Stimulated activated CD4-positive, alpha-beta T cell treated with anti-CD3 and anti-CD28 coated beads, Interleukin-12 subunit alpha, Interleukin-12 subunit beta, amount 100 ng/mL, for 4 hours (primary cell): ENCODE results near the gene SIM2.

Experiments used
- DNase-seq: peaks from one replicate; pipeline ENCODE4 v3.0.0-alpha.2; 2020

Gene SIM2

DNA sequence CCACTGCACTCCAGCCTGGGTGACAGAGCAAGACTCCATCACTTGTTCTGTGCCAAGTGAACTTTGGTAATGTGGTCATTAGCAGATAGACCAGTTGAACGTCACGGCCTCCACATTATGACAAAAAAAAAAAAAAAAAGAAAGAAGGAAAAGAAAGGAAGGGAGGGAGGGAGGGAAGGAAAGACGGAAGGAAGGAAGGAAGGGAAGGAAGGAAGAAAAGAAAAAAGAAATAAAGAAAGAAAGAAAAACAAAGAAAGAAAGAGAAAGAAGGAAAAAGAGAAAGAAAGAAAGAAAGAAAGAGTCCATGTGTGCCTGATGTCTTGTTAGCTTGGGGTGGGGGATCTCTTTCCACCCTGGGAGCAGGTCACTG lies 45.3 kb downstream of the SIM2 start:
- DNase-seq, result no peak

DNA sequence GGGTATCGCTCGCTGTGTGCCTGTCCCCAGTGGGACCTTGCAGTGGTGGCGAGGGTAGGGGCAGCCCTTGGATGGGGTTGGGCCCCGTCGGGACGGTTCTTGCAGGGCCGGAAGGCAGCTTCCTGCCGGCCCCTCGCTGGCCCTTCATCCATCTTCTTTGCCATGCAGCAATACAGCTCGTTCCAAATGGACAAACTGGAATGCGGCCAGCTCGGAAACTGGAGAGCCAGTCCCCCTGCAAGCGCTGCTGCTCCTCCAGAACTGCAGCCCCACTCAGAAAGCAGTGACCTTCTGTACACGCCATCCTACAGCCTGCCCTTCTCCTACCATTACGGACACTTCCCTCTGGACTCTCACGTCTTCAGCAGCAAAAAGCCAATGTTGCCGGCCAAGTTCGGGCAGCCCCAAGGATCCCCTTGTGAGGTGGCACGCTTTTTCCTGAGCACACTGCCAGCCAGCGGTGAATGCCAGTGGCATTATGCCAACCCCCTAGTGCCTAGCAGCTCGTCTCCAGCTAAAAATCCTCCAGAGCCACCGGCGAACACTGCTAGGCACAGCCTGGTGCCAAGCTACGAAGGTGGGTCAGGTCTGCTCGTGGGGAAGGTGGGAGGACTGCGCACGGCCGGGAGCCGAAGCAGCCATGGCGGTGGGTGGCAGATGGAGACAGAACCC lies 45.8 kb downstream of the SIM2 start:
- DNase-seq, result no peak

DNA sequence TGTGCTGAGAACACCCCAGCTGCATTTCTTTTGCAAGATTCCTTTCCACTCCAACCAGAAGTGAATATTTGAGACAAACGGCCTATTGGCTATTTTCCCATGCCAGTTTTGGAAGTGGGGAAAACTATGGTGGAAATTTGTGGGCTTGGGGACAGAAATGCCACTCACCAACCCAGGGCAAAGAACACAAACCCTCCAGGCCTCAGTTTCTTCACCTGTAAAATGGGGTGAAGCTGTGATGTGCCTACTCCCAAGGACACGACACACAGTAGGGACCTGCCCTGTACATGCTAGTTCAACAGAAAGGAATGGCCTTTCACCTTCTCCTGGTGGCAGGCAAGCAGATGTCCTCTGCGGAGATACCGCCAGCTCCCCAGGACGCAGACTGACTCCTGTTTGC lies 46.5 kb downstream of the SIM2 start:
- DNase-seq, result no peak

DNA sequence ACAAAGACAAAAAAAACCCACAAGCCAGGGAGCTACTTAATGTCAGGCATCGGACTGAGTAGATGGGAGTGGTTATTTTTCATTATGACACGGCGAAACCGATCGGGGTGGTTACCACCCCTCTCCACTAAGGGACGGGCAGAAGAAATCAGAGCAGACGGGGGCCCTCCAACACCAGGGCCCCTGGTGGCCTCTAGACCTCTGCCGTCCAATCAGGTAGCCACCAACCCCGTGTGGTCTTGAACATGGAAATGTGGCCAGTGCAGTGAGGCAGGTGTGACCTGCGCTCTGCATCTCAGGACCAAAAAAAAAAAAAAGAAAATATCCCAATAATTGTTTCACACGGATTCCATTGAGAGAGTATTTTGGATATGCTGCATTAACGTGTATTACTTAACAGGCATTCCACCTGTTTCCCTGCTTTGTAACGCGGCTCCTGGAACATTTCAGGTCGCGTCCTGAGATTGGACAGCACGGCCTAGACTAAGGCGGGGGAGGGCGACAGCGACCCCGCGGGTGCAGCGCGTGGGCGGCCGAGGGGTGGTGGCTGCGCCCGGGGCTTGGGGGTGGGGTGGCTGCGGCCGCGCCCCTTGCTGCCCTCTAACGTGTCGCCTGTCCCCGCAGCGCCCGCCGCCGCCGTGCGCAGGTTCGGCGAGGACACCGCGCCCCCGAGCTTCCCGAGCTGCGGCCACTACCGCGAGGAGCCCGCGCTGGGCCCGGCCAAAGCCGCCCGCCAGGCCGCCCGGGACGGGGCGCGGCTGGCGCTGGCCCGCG lies 48.3 kb downstream of the SIM2 start:
- no peak for DNase-seq

DNA sequence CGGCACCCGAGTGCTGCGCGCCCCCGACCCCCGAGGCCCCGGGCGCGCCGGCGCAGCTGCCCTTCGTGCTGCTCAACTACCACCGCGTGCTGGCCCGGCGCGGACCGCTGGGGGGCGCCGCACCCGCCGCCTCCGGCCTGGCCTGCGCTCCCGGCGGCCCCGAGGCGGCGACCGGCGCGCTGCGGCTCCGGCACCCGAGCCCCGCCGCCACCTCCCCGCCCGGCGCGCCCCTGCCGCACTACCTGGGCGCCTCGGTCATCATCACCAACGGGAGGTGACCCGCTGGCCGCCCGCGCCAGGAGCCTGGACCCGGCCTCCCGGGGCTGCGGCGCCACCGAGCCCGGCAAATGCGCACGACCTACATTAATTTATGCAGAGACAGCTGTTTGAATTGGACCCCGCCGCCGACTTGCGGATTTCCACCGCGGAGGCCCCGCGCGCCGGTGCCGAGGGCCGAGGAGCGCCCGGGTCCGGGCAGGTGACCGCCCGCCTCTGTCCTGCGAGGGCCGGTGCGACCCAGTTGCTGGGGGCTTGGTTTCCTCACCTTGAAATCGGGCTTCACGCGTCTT lies 49.0 kb downstream of the SIM2 start:
- peak; percentile 41 for DNase-seq

DNA sequence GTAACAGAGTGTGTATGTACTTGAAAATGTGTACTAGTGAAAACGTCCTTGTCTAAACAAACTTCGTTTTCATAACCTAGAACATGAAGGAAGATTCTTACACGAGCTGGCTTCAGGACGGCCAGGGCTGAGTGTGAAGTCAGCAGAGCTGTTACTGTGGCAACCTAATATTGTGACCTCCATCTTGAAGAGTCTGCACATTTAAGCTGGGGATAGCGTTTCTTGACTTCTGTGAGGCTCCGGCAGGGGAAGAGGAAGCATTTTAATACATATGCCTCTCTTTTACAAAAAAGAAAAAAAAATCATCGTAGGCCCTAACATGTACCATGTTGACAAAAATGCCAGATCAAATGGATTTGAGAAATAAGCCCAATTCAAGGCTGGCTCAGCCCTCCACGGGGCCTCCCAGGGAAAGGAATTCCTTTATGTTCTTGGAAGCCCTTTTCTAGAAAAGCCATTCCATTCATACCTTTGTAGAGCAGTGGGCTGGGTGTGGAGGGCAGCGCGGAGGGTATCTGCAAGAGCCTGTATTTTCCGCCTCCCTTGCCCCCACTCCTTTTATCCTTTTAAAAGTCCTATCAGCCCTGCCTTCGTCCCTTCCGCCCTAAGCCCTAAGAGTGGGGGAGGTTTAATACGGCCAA lies 51.1 kb downstream of the SIM2 start:
- no peak for DNase-seq

DNA sequence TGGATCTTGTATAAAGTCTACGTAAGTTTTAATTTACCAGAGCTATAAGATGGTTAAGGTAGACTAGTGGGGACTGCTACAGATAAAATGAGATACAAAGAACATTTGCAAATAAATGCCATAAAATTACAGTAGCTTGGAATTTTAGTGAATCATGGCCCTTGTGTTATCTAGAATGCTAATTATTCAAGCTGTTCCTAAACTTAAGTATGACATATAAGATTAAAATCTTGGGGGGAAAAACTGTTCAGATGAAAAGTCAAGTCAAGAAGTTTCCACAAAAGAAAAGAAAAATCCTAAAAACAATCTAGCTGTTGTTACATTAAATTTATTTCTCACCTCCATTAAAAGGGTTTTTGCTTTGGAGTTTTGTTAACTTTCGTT lies 51.7 kb downstream of the SIM2 start:
- no peak for DNase-seq

DNA sequence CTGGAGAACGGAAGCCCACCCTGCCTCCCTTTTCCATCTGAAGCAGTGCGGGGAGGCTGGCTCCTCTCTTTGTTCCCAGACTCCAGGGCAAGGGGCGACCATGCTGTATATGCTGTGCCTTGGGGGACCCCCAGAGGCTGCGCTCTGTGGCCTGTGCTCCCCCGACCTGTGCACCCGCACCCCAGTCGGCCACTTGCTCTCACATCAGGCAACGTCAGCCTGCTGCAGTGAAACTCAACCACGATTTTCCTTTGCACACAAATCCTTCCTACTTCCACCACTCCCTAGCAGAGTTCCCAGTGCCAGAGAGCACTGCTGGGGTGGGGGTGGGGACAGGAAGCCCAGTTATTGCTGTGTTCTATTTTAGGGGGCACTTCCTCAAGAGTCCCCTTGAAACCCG lies 52.5 kb downstream of the SIM2 start:
- no peak for DNase-seq

DNA sequence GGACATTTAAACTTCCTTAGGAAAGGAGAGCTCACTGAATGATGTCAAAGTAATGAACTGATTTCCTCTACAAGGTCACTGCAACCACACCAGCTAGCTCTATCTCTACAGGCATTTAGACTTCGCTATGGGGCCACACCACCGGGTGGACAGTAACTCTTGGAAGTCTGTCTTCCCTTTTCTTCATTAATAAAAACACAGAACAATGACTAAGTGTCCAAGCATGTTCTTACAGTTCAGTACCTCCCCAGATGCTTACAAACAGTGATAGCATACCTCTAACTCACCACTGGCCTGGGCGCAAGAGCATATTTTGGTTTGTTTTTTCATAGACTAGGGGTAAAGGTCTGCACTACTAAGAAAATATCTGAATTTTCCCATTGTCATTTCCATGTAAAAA lies 54.6 kb downstream of the SIM2 start:
- DNase-seq, result no peak

DNA sequence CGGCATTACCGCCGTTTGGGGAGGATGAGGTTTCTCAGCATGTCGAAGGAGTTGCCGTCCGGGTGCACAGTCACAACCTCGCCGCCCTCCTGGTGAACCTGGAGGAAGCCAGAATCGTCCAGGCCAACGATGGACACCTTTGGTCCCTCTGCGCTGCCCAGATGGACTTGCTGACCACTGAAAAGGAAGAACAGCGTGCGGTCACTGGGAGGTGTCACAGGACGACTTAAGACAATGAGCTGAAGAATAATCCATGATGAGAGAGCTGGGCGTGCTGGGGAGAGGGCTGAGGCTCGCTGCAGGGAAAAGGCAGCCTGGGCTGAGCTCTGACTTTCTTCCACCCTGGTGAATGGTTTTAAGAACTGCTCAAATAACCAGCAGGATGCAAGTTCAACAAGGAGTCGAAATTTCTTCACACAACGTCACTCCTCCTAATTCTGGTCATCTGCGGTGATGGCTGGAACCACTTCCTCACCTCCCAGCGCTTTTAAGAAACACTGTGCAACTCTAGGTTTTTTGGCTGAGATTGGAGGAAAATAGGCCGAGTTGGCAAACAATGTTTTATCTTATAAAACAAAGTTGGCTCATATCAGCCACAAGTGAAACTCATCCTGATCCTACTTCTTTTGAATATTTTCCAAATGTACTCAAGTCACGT lies 55.5 kb downstream of the SIM2 start:
- DNase-seq, result no peak

DNA sequence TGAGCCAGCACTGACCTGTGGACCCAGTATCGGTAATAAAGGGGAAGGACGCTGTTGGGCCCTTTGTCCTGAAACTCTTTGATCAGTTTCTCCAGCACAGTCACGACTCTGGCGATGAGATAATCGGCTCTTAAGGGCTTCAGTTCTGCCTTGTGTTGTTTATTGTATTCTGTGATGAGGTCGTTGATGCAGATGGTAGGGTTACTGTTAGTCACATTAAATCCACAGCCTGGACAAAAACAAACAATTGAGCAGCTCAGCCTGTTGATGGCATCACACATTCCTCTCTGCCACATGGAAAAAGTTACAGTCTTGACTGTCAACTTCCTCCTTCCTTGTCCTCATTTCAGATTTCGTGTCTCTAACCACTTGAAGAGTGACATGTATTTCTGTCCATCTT lies 57.6 kb downstream of the SIM2 start:
- no peak for DNase-seq

DNA sequence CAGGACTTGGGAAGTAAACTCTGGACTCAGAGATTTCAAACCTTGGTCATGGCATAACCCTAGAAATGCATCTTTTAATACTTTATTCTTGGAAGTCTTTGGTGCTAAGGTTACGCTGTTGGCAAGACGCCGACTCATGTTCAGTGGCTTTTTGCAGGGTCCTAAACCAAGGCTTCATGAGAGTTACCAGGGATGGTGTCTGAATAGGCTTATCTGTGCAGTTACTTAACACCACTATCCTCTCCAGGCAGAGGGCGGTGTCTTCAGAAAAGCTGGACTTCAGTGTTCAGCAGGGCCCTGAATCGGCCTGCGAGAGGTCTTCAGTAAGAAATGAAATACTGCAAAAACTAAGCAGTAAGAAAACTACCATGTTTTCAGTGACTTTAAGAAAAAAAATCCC lies 58.3 kb downstream of the SIM2 start:
- DNase-seq, result no peak

DNA sequence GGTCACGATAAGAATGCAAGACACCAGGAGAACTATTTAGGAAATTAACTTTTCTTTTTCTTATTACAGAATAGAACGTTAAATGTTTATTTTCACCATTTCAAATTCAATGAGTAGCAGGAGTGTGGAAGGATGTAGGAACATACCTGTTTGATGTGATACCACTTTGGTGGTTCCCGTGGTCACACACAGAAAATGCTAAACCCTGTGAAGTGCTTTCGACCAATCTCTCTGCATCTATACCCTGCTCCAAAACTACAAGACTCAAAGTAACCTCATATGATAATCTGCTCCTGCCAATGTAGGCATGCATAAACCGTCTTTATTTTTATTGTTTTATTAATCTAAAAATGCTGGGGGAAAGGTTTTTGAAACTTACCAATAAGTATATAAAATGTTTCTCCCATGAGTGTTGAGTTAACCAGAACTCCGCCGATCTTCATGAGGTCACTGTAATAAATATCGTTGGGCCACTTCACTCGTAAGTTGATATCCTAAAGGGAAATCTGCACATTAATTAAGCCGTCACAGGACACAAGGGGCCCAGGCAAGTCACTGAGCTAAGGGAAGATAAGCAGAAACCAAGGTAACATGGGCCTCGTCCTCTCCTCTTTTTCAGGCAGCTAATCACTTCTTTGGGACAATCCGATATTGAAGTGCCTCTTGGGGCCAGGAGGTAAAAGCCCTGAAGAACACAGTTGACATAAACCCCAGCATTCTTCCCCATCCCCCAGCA lies 60.6 kb downstream of the SIM2 start:
- DNase-seq, result no peak

DNA sequence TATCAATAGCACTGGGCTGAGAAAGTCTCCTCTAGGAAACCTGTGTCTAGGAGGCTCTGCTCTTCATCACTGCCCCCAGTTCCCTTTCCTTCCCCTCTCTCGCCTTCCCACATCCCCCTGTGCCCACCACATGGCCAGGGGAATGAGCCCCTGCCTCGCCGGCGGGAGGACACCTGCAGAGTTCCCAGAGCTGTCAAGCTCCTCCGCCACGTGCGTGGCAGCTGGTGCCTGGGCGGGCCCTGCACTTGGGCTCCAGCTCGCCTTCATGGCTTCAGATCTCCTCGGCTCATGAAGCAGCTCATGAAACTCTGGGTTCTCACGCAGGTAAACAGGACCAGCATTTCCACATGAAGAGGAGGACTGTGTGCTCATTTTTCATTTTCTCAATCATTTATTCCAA lies 62.8 kb downstream of the SIM2 start:
- DNase-seq, result no peak

DNA sequence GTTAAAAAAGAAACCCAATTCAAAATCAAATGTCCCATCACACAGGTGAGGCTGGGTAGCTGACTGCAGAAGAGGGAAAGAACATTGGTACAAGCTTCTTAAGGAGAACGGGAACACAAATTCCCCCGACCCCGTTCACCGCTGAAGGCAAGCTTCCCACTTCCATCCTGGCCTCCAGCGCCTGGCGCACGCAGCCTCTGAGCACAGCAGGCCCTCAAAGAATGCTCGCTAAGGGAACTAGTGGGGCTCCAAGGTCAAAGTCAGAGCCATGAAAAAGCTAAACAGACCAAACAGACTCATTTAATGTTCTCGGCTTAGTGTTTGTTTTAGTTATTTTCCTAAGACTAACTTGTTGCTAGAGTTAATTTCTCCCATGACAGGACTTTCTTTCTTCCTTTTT lies 63.7 kb downstream of the SIM2 start:
- DNase-seq, result no peak

DNA sequence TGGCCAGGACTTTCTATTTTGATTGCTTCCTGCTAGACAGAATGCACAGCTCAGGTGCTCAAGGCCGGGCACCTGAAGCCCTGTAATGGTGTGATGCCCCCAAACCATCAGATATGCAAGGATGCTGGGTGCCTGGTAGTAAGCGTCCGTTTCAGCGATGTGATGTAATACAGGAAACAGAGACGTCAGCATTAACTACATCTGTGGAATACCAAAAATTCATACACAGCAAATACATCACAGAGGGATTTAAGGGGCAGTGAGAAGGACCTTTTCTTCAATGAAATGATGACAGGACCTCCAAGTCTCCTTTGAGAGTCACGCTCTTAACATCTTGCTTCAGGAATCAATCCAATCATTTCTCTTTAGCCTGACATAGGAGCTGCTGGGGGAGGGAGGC lies 64.4 kb downstream of the SIM2 start:
- no peak for DNase-seq

DNA sequence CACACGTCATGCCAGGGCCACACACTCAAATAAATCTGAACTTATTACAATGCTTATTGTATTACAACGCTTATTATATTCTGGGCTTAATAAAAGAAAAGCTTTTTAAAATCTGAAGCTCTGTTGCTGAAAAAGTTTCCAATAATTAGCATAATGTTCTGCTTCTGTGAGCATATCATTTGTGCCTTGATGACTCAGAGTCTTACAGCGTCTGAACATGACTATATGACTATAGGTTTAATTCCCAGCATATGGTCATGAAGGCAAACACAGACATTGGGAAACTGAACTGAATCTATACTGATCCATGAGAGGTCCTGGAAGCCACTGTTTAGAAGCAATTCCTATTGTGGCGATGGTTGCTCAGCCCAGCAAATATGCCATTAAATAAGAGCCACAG lies 66.3 kb downstream of the SIM2 start:
- DNase-seq, result no peak

DNA sequence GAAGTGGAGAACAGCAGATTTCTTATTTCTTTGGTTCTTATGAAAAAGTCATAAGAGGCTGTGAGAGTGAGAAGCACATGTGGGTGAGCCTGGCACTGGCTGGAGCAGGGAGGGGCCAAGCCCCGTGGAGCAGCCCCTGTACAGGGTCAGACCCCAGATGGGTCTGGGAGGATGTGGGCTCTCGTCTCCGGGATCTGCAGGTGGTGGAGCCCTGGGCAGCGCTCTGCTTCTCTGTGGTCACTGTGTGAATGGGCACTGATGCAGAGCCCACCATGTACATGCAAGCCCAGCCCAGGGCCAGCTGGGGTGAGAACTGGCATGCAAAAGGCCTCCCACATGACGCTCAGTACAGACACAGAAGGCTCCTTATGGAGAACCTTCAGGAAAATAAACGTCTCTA lies 67.6 kb downstream of the SIM2 start:
- DNase-seq, result no peak

DNA sequence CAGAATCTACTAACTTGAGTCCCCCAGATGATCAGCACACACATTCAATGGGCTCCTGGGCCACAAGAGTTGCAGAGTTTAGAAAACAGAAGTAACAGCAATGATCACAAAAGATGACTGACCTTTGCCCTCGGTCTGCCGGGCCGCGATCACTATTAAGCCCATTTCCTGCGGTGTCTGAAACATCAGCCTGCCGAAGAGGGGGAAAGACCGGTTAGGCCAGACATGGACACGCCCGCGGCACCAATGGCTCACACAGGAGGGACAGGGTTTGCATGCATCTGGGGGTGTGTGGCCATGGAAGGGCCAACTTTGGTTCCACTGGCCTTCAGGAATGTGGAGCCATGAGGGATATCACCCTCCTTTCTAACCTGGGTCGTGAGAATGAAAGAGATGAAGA lies 68.2 kb downstream of the SIM2 start:
- DNase-seq, result no peak

DNA sequence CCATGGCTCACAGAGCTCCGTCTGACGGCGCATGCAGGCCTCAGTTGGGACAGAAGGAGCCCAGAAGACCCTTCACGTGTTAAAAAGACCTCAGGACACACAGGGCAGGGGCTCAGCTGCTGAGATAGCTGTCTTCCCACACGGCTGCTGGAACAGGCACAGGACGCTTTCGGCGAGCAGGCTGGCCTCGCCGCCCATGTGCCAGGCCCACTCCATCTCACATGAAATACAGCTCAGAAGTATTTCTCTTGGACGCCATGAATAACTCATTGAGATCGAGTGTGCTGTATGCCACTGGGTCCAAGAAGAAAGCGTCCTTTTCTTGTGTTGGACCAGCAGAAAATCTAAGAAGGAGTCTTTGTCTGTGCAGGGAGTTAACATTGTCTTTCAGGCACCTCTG lies 69.6 kb downstream of the SIM2 start:
- DNase-seq, result no peak

DNA sequence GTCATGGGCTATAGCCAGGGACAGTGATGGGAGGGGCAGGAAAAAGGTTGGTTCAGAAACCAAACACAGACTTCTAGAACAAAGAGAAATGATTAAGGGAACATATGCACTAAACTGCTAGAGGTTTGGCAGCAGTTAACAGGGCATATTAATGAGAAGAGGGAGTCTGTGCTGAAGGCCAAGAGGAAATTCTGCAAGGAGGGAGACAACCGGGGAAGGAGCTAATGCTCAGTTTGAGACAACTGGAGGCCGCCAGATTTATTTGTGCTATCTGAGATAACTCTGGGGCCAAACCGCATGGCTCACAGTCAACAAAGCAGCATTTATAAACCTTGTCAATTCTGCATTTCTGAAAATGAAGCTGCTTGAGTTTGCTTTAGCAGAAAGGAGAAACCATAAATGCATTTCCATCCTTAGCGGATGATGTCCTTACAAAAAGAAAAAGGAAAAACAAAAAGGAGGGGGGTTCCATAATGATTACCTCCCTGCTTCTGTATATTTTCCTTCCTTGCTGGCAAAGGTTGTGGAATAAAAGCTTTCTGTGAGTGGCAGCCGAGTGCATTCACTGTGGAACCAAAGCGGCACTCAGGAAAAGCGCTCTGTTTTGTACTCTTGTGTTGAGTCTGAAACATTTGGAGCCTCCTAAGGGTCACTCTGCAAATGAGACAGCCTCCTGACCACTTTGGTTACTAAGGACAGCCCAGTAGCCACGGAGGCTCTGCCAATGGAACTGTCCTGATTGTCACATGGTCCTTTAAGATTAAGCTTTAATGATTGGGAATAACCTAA lies 70.3 kb downstream of the SIM2 start:
- DNase-seq, result no peak

DNA sequence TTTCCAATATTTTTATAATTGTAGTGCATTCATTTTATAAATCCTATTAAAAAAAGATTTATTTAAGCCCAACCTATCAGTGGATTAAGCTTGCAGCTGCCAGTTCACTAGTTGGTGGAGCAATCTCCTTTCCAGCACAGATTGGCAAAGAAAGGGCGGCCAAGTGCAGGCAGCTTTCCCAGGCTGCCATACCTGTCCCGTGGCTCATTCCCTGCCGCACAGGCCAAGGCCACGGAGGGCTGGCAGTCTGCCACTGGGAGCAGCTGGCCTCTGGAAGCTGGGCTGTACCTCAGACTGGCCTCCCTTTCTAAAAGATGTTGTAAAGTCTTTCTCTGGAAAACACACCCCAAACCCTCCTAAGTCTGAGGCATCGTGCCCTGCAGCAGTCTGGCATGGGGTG lies 74.2 kb downstream of the SIM2 start:
- no peak for DNase-seq
